MG63 (cell line): Measurements from ENCODE around the gene ENTPD6. TPM values are rescaled to one million over a fixed set of nuclear protein-coding genes. Genes with fewer than 3 reads are reported as not detected.
A peak's percentile ranks its signal among the peaks of the same experiment; 100 is the strongest.
"Not testable (repeated sequence)": the region's sequence is repeated elsewhere in the genome, so short reads cannot be mapped to it uniquely, and the experiment has no call there.

Experiments
- DNase-seq: peaks from one replicate; pipeline ENCODE4 v3.0.0-alpha.2; 2020
- H3K27me3 ChIP-seq: fragments of 250-450 bp; sonication (Bioruptor Pico); 2 replicates; pipeline ENCODE4 v1.5.1; 2020; ENCODE audit warnings: mild to moderate bottlenecking, moderate library complexity
- H3K36me3 ChIP-seq: fragments of 250-450 bp; sonication (Bioruptor Pico); 2 replicates; pipeline ENCODE4 v1.5.1; 2020; ENCODE audit warnings: mild to moderate bottlenecking, moderate library complexity
- H3K4me3 ChIP-seq: fragments of 250-450 bp; sonication (Bioruptor Pico); 2 replicates; pipeline ENCODE4 v1.5.1; 2020; ENCODE audit warnings: mild to moderate bottlenecking, moderate library complexity
- H3K9me3 ChIP-seq: fragments of 250-450 bp; sonication (Bioruptor Pico); 2 replicates; pipeline ENCODE4 v1.5.1; 2020; ENCODE audit warnings: mild to moderate bottlenecking, moderate library complexity
- total RNA-seq: library from RNA; depleted of rRNA; stranded (reverse); fragments of >200 nt; shearing (Covaris generic); gene quantifications from 2 replicates; pipeline ENCODE4 v1.2.3, GENCODE V29; 2014; ENCODE audit warnings: low replicate concordance

ENTPD6 gene
- total RNA-seq, 1 experiment from 2014 or later = 59.6 TPM

DNA sequence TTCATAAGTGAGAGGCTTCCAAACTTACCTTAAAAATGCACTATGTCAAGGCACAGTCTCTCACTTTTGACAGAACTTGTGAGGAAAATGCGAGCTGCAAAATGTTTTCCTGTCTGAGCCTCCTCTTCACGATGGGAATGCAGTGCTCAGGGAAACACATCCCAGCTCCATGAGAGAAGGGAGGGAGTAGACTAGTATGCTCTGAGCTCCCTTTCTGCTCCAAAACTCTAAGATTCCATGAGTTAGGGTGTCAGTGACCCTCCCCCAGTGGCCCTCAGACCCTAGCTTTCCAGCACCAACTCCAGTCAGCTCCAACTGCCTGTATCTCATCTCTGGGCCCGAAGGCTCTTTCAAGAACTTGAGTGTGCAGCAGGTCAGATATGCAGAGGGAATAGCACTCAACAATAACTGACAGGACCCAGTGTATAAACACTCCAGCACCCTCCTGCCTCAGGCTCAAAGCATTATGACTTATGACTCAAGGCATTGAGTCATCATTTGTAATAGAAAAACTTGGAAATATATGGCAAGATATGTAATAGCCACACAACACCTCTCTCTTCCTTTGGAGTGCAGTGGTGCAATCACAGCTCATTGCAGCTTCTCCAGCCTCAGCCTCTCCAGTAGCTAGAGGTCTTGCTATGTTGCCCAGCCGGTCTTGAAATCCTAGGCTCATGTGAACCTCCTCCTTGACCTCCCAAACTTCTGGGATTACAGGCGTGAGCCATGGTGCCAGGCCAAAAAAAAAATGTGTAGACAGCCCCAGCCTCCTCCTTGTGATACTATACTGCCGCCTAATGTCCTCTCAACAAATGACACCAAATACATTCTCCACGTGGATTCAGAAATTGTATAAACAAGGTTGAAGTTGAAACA is 16.7 kb upstream of the ENTPD6 start:
- no peak overlapping the region for H3K4me3 ChIP-seq
- H3K27me3 ChIP-seq = no peaks in the 10 kb centered on the region
- H3K36me3 ChIP-seq = no peaks in the 10 kb centered on the region
- peak; percentile 83 for DNase-seq
- peaks cover under 1% of the 10 kb centered on the region; the same call in 1 of the 2 replicates for H3K9me3 ChIP-seq

DNA sequence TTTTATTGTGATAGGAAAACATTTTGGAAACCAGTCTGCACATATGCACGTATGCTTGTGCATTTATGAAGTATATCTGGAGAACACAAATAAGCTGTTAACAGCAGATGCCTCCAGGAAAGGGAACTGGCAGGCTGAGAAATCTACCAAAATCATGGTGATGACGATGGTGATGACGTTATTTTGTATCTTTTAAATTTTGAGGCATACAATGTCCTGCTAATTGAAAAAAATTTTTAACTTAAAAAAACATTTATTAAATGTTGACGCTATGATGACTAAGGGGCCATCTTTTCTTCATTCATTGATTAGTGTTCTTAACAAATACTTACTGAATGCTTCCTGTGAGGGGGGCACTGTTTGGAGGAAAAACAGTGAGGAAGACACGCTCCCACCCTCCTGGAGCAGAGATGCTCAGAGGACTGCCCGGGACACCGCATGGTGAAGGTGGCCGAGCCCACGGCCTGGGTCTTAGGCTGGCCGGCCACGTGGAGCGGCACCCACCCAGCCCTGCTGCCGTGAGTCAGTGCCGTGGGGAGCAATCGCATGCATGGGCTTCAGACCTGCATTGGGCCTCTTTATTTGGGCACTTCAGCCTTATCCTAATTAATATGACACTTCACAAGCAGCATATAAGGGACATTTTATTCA is 15.9 kb upstream of the ENTPD6 start:
- no peaks in the 10 kb centered on the region for H3K36me3 ChIP-seq
- no peaks in the 10 kb centered on the region for H3K27me3 ChIP-seq
- H3K4me3 ChIP-seq = no peak overlapping the region
- peaks cover 4% of the 10 kb centered on the region; the same call in 1 of the 2 replicates for H3K9me3 ChIP-seq
- DNase-seq = no peak

DNA sequence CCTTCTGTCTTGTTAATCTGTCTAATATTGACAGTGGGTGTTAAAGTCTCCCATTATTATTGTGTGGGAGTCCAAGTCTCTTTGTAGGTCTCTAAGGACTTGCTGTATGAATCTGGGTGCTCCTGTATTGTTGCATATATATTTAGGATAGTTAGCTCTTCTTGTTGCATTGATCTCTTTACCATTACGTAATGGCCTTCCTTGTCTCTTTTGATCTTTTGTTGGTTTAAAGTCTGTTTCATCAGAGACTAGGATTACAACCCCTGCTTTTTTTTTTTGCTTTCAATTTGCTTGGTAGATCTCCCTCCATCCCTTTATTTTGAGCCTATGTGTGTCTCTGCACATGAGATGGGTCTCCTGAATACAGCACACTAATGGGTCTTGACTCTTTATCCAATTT is 11.1 kb upstream of the ENTPD6 start:
- not testable (repeated sequence) for DNase-seq, H3K27me3 ChIP-seq, H3K4me3 ChIP-seq, H3K36me3 ChIP-seq, H3K9me3 ChIP-seq

DNA sequence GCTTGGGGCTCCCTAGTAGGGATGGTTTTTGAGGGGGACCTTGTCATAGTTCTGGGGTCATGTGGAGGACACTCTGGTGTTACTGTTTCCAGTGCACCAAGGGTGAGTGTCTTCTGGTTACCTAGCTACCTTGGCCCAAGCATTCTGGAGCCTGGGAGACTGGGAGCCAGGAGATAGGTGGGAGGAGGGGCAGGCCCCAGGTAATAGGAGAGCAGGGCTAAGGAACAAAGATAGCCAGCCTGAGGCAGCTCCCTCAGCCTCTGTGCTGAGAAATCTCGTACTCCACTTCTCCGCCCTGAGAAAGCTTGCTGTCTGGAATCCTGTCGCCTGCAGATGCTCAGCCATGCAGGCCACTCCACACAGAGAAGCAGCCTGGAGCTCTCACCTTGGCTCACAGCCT is 8.3 kb upstream of the ENTPD6 start:
- H3K36me3 ChIP-seq = no peaks in the 10 kb centered on the region
- DNase-seq = no peak
- peaks cover 4% of the 10 kb centered on the region; the same call in 1 of the 2 replicates for H3K9me3 ChIP-seq
- H3K4me3 ChIP-seq = no peak overlapping the region
- no peaks in the 10 kb centered on the region for H3K27me3 ChIP-seq

DNA sequence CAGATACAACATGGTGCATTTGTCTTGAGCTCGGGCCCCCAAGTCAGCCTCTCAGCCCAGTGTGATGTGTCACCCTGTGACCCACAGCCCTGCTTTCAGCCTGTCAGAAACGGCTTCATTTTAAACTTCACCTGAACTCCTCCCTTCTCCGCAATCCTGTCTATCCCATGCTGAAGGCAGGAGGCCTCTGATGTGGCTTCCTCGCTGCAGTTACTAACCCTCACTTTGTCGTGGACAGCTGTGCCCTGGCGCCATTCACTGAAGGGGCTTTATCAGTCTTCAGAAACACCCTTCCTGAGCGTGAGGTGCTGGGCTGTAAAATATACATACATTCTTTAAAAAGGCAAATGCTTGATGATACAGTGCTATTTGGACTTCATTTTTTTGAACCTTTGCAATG is 7.9 kb upstream of the ENTPD6 start:
- no peaks in the 10 kb centered on the region for H3K27me3 ChIP-seq
- DNase-seq = no peak
- H3K9me3 ChIP-seq = peaks cover 4% of the 10 kb centered on the region; the same call in 1 of the 2 replicates
- no peak overlapping the region for H3K4me3 ChIP-seq
- H3K36me3 ChIP-seq = no peaks in the 10 kb centered on the region

DNA sequence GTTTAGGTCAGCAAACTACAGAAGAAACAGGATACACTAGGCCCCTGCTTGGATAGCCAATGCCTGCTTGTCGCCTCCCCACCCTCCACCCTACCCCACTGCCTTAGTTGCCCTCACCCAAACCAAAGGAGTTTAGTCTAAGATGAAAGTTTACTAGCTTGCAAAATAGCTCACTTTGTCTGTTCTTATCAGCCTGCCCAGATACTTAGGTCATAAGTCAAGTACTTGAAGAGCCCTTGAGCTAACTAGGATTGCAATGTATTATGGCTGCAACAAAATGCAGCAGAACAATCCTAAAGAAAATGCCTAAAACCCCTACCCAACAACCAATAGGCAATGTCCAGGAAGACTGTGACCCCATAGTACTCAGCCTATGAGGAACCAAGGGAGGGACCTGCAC is 7.3 kb upstream of the ENTPD6 start:
- Histone ChIP-seq H3K9me3 (peaks cover 4% of the 10 kb centered on the region; the same call in 1 of the 2 replicates), H3K36me3 (no peaks in the 10 kb centered on the region), H3K27me3 (no peaks in the 10 kb centered on the region), H3K4me3 (no peak overlapping the region)
- no peak for DNase-seq

DNA sequence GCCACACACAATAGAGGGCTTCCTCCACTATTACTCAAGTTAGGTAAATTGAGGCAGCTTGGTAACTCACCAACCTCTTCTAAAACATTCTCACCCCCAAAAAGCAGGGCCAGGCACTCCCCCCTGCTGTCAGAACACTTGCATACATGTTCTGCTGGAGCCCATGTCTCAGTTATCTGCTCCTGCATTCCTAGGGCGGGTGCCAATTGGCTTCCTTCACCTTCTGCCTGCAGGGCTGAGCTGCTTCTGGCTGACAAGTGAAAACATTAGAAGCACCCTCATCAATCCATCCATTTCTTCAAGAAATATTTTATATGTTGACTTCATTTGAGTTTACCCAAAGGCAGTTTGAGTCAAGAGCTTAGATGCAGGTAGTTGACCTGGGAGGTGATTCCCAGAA is 4.5 kb upstream of the ENTPD6 start:
- H3K9me3 ChIP-seq = no peaks in the 10 kb centered on the region
- peak; percentile 35 for DNase-seq
- H3K36me3 ChIP-seq = no peaks in the 10 kb centered on the region
- no peak overlapping the region for H3K4me3 ChIP-seq
- H3K27me3 ChIP-seq = no peaks in the 10 kb centered on the region

DNA sequence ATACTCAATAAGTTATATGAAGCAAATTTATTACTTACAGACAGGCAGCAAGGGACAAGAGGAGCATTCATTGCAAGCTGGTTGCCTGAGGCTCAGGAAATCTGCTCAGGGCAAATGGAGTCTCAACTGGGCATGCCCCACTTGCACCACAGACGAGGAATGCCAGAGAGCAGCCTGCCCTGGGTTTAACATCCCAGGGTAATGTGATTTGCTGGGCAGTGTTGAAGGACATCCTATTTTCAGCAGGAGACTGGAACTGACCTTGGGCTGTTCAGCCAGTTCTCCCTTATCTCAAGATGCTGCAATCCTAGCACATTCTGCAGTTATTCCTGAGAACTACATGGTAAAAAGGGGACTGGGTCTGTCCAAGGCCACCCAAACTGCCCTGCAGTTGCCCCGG is 3.8 kb upstream of the ENTPD6 start:
- Histone ChIP-seq H3K36me3 (no peaks in the 10 kb centered on the region), H3K4me3 (no peak overlapping the region), H3K9me3 (no peaks in the 10 kb centered on the region), H3K27me3 (no peaks in the 10 kb centered on the region)
- no peak for DNase-seq

DNA sequence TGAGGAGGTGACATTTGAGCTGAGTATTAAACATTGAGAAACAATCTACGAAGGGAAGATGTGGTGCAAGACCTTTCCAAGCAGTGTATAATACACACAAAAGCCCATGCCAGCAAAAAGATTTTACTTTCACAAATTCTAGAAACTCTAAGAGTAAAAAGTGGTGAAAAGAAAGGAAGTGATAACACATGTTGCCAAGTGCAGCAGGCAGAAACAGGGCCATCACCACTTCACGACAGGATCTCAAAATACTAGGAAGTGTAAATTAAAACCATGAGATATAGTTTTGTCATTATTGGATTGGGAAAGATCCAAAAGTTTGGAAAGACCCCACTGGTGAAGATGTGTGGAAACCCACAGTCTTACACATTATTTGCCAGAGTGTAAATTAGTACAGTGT is 1.7 kb upstream of the ENTPD6 start:
- DNase-seq = no peak
- Histone ChIP-seq H3K36me3 (no peaks in the 10 kb centered on the region), H3K9me3 (no peaks in the 10 kb centered on the region), H3K27me3 (no peaks in the 10 kb centered on the region), H3K4me3 (no peak overlapping the region)

DNA sequence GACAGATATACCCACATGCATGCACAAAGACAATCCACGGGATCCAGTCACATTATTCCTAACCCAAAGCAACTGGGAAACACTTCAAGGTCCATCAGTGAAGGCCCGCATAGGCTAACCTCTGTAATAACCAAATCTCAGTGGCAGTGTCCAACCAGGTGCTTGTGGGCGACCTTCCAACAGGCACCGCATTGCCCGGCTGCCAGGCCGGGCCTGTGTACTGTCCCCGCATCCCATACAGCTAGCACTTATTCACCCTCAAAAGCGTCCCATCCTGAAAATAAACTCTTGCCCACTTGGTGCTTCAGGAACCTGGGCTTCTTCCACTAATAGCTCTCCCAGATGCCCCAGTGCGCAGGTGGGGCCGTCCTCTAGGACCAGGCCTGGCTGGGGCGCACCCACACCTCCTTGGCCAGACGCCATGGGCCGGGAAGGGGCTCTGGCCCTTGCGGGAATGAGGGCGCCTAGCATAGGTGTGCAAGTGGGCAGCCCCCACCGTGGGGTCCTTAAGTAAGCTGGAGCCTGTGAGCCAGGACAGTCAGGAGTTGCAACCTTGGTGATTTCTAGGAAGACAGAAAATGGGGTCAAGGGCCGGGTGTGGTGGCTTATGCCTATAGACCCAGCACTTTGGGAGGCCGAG is 1.1 kb upstream of the ENTPD6 start:
- no peak for DNase-seq
- no peak overlapping the region for H3K4me3 ChIP-seq
- no peaks in the 10 kb centered on the region for H3K27me3 ChIP-seq

DNA sequence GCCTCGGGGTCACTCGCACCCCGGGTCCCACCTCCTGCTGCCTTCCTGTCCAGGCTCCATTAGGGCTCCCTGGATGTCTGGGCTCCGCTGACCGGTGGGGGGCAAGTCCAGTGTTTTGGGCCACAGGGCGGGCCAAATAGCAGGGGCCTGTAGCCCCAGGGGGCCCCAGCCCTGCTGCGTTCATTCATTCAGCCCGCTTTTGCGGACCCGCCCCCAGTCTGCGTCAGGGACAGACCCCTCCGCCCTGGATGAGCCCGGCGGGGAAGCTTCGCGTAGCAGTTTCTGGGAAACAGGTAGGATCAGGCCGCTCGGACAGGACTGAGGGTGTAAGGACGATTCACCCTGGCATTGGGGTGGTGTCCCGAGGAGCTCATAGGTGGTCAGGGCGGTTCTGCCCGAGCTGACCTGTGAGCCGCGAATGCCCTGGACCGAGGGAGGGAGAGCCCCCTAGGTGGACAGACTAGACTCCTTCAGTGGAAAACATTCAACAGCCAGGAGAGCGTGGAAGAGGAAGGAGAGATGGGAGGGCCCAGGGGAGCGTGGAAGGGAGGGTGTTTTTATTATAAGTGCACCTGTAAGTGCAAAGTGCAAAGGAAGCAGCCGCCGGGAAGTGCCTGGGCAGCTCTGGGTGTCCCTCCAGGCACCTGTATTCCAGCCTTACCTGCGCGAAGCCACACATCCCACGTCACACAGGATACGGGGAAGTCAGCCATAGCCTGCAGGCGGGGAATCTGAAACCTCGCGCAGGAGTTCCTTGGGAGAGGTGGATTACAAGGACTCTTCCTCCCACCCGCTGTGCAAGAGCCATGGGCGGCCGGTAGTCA is 662 bp downstream of the ENTPD6 start:
- Histone ChIP-seq H3K36me3 (no peaks in the 10 kb centered on the region), H3K27me3 (no peaks in the 10 kb centered on the region), H3K9me3 (no peaks in the 10 kb centered on the region), H3K4me3 (peak overlapping the region; percentile 80)
- peak; percentile 37 for DNase-seq

More for the DNA sequence above, 1.1 kb upstream of the ENTPD6 start:
- H3K36me3 ChIP-seq = no peaks in the 10 kb centered on the region
- no peaks in the 10 kb centered on the region for H3K9me3 ChIP-seq

DNA sequence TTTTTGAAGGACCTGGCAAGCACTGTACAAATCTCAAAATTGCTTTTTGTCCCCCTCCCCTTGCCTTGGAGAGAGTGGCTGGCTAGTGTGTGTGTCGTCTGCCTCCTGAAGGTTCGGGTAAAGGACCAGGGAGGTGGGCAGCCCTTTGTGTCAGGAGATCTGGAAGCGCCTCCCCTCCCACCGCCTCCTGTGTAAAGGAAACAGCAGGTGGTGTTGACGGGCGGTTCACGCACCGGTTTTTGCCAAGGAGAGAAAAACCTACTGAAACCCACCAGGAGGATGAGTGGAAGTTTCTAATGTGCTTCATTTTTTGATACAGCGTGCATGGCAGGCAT is 1.2 kb downstream of the ENTPD6 start:
- H3K9me3 ChIP-seq = no peaks in the 10 kb centered on the region
- DNase-seq = no peak
- peak overlapping the region; percentile 80 for H3K4me3 ChIP-seq
- no peaks in the 10 kb centered on the region for H3K36me3 ChIP-seq
- H3K27me3 ChIP-seq = no peaks in the 10 kb centered on the region

DNA sequence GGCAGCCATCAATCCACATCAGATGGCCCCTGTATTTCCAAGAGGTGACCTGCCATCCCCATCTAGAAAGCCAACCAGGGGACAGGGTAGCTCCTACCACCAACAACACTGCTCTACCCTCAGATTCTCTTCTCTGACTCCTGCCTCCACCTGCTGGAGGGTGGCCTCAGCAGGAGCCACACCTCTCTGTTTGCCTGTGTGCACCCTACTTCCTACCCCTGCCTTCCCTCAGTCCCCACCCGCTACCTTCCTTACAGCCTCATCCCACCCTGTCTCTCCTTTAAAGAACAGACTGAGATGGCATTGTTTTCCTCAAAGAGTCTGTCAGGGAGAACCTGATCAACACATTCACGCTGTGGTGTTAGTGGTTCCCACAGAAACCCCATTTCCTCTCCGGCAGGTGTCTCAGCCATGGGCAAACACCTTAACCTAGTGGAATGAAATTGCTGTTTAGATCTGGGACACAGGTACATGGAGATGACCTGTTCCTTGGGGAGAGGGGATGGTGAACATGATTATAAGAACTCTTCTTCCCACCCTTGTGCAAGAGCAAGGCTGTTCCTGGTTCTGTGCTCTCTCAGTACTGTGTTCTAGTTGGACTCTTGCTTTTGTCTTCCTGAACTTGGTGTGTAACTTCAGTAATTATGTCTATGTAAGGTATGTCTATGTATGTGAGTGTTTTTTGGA is 1.8 kb downstream of the ENTPD6 start:
- Histone ChIP-seq H3K4me3 (no peak overlapping the region), H3K9me3 (no peaks in the 10 kb centered on the region), H3K36me3 (no peaks in the 10 kb centered on the region), H3K27me3 (no peaks in the 10 kb centered on the region)
- DNase-seq = no peak

DNA sequence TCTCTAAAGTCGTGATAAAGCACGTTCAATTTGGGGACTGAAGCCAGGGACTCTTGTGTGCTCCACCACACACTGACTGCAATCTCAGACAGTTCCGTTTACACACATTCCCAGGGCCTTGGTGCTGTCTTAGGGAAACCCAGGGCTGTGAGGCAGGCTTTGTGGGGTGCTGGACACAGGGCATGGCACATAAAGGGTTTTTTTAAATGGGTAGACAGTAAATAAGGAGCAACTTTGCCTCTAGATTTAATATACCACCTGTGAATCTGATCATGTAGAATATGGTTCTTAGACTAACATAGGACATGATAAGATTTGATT is 2.3 kb downstream of the ENTPD6 start:
- Histone ChIP-seq H3K4me3 (no peak overlapping the region), H3K27me3 (no peaks in the 10 kb centered on the region), H3K36me3 (no peaks in the 10 kb centered on the region), H3K9me3 (no peaks in the 10 kb centered on the region)
- no peak for DNase-seq

DNA sequence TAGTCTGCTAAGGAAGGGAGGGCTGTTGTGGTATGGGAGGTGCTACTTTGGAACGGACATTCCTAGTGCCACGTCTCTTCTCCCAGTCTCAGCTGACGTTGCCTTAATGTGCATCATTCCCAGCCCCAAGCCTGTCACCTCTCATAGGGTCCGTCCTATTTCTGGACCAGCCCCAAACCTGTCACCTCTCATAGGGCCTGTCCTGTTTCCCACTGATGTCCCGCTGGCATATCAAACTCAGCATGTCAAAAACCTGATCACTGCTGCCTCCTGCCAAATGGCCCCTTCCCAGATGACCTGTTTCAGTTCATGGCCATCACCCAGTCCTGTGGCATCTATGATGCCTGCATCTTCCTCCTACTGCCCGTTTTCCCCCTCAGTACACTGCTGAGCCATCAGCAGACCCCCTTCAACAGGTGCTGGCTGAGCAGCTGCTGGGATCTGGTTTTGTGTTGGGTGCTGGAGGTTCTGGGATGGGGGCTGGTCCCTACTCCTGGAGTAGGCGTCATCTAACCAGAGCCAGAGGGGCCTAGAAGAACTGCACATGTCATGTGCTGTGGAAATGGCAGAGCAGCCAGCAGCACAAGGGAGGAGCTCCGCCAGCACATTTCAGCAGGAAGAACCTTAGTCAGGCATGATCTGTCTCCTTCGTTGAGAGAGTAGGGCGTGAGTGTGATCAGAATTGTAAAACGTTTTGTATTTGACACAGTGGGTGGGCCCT is 3.3 kb downstream of the ENTPD6 start:
- H3K27me3 ChIP-seq = no peaks in the 10 kb centered on the region
- DNase-seq = no peak
- H3K4me3 ChIP-seq = no peak overlapping the region
- H3K36me3 ChIP-seq = no peaks in the 10 kb centered on the region
- H3K9me3 ChIP-seq = no peaks in the 10 kb centered on the region
